NT2/D1 (cell line): ENCODE results near the gene P4HA3.

Source experiments
- YY1 ChIP-seq: IDR thresholded peaks from 2 replicates; pipeline ENCODE4 v1.6.1; 2011; ENCODE audit not compliant: insufficient read length, insufficient read depth
- ZNF274 ChIP-seq: IDR thresholded peaks from 2 replicates; pipeline ENCODE4 v1.6.1; 2011; ENCODE audit warnings: mild to moderate bottlenecking, low read depth, low read length

DNA sequence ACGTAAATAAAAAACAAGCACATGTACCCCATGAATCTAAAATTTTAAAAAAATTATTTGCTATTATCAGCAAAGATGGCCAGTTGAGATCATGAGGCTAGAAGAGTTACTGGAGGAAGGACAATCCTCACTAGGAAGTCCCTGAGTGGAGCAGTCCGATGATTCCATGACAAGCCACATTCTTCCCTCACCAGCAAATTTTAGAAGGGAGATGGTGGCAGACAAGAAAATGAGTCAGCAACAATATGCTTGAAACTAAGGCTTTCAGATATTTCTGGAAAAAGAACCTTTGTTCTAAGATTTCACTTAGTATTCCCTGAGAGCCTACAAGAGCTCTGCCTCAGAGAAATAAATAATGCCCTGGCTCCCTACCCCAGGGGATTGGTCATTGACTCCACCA is 34.9 kb downstream of the P4HA3 start:
- no peak for TF ChIP-seq YY1
- TF ChIP-seq ZNF274, result no peak
